HEK293 (cell line): ENCODE results near the gene ODAPH.
"Not testable (repeated sequence)": the region's sequence is repeated elsewhere in the genome, so short reads cannot be mapped to it uniquely, and the experiment has no call there.

Source experiments
- CTCF ChIA-PET: fragments of 350-600 bp; formaldehyde crosslinking; extraction: SDS; loops from one replicate; lab custom pipeline; 2021; ENCODE audit warnings: antibody characterized with exemption; lab: Yijun Ruan, JAX
- POLR2A ChIA-PET: fragments of 300-600 bp; formaldehyde crosslinking; extraction: SDS; loops from one replicate; lab custom pipeline; 2020; ENCODE audit warnings: antibody characterized with exemption, inconsistent platforms; lab: Yijun Ruan, JAX
- H3K27ac ChIP-seq: fragments of 200-500 bp; sonication (Bioruptor generic); 2 replicates; pipeline ENCODE4 v1.5.1; 2014; ENCODE audit warnings: low read depth, low read length, control low read depth, inconsistent platforms; ENCODE audit errors: extremely low read depth
- H3K36me3 ChIP-seq, 2 experiments: fragments of 200-500 bp in 1 of 2; sonication (Bioruptor generic) in 1 of 2; 1 replicate in 1 of 2; 2 replicates in 1 of 2; pipeline ENCODE4 v1.5.1; 2014 to 2017; ENCODE audit warnings: inconsistent platforms in 2 of 2, low read length in 2 of 2; ENCODE audit not compliant: control insufficient read depth in 2 of 2, insufficient read depth in 1 of 2
- H3K4me1 ChIP-seq: fragments of 200-500 bp; sonication (Bioruptor generic); 2 replicates; pipeline ENCODE4 v1.5.1; 2014; ENCODE audit warnings: mild to moderate bottlenecking, low read length, inconsistent platforms; ENCODE audit not compliant: control insufficient read depth, insufficient read depth
- H3K4me3 ChIP-seq: 2 replicates; pipeline ENCODE4 v1.5.1; 2011; ENCODE audit warnings: low read depth, mild to moderate bottlenecking, control low read depth, low read length, moderate library complexity
- H3K9me3 ChIP-seq: fragments of 200-500 bp; sonication (Bioruptor generic); 2 replicates; pipeline ENCODE4 v1.5.1; 2014; ENCODE audit warnings: low read depth, low read length, inconsistent platforms; ENCODE audit not compliant: control insufficient read depth, insufficient read depth
- FEZF1 ChIP-seq: fragments of 450-650 bp; formaldehyde crosslinking; IDR thresholded peaks from 2 replicates; pipeline ENCODE4 v1.5.1; 2016; ENCODE audit warnings: missing biosample characterization, missing genetic modification characterization
- ZFHX2 ChIP-seq: fragments of 450-650 bp; formaldehyde crosslinking; conservative IDR thresholded peaks from 2 replicates; pipeline ENCODE4 v1.5.1; 2016; ENCODE audit warnings: missing biosample characterization, missing genetic modification characterization
- ZFP3 ChIP-seq: fragments of 450-650 bp; formaldehyde crosslinking; IDR thresholded peaks from 2 replicates; pipeline ENCODE4 v1.5.1; 2016; ENCODE audit warnings: low read depth, missing biosample characterization, missing genetic modification characterization
- ZNF37A ChIP-seq: fragments of 450-650 bp; IDR thresholded peaks from 2 replicates; pipeline ENCODE4 v1.5.1; 2018; ENCODE audit warnings: missing biosample characterization, missing genetic modification characterization
- ZNF843 ChIP-seq: fragments of 450-650 bp; formaldehyde crosslinking; IDR thresholded peaks from 2 replicates; pipeline ENCODE4 v1.5.1; 2016; ENCODE audit warnings: missing biosample characterization, missing genetic modification characterization
- ZSCAN16 ChIP-seq: fragments of 450-650 bp; formaldehyde crosslinking; IDR thresholded peaks from 2 replicates; pipeline ENCODE4 v1.5.1; 2016; ENCODE audit warnings: missing biosample characterization, missing genetic modification characterization
- TF ChIP-seq, protein P1 (sequence below): fragments of 450-650 bp; formaldehyde crosslinking; IDR thresholded peaks from 2 replicates; pipeline ENCODE4 v1.5.1; 2016; ENCODE audit warnings: missing biosample characterization, missing genetic modification characterization
- TF ChIP-seq, protein P2 (sequence below): fragments of 450-650 bp; formaldehyde crosslinking; IDR thresholded peaks from 2 replicates; pipeline ENCODE4 v1.5.1; 2016; ENCODE audit warnings: missing biosample characterization, missing genetic modification characterization
- TF ChIP-seq, protein P3 (sequence below): fragments of 450-650 bp; formaldehyde crosslinking; IDR thresholded peaks from 2 replicates; pipeline ENCODE4 v1.5.1; 2016; ENCODE audit warnings: missing biosample characterization, missing genetic modification characterization, borderline replicate concordance

The ODAPH gene, protein sequence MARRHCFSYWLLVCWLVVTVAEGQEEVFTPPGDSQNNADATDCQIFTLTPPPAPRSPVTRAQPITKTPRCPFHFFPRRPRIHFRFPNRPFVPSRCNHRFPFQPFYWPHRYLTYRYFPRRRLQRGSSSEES

DNA sequence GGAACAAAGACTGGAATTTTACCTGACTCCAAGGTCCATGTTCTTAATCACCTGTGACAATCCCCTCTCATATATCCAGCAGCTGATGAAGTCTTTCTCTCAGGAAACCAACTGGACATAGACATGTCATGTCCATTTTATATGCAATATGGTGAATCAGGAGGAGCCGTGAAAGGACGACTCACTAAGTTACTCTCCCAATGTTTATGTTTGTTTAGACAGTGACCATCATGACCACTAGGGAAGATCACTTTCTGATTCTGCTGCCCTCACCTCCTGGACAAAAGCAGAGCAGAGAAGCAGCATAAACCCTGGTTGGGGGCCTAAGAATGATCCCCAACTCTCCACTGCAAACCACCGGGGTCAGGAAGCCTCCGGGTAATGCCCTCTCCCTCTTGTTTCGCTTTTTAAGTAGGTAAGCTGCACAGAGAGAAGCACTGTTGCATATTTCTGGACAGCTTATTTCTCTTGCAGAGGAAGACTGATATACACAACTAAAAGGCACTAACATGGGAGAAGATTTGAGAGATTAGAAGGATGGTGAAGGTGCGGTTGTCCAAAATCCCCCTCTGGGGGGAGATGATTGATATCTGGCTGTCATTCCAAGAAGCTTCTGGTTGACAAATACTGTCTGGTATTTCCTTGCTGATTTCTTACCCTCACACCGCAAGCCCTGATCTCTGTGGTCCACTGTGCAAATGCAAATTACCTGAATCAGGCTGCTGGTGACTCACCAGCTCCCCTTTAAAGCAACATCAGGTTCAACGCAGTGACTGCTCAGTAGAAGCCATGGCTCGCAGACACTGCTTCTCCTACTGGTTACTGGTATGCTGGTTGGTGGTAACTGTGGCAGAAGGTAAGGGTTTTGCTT, at the start of gene ODAPH:
TSS of gene ODAPH (plus strand) at position 773 of the 871 bp plus-strand sequence. CDS start at position 790, 17 bp downstream.
- Histone ChIP-seq H3K36me3 (no peaks in the 10 kb centered on the region), H3K4me1 (no peaks in the 10 kb centered on the region), H3K9me3 (no peaks in the 10 kb centered on the region), H3K4me3 (peak within 1 kb of the TSS; percentile 12), H3K27ac (no peak within 1 kb of the TSS)
- ChIA-PET CTCF (interaction anchor here (1.1 to 1.4 kb wide), 2 partner anchors 15 to 293 kb away, joined by 3 to 4 read pairs; no protein-coding TSS in a partner anchor), POLR2A (no interaction called here)
- TF ChIP-seq, protein P1, sequence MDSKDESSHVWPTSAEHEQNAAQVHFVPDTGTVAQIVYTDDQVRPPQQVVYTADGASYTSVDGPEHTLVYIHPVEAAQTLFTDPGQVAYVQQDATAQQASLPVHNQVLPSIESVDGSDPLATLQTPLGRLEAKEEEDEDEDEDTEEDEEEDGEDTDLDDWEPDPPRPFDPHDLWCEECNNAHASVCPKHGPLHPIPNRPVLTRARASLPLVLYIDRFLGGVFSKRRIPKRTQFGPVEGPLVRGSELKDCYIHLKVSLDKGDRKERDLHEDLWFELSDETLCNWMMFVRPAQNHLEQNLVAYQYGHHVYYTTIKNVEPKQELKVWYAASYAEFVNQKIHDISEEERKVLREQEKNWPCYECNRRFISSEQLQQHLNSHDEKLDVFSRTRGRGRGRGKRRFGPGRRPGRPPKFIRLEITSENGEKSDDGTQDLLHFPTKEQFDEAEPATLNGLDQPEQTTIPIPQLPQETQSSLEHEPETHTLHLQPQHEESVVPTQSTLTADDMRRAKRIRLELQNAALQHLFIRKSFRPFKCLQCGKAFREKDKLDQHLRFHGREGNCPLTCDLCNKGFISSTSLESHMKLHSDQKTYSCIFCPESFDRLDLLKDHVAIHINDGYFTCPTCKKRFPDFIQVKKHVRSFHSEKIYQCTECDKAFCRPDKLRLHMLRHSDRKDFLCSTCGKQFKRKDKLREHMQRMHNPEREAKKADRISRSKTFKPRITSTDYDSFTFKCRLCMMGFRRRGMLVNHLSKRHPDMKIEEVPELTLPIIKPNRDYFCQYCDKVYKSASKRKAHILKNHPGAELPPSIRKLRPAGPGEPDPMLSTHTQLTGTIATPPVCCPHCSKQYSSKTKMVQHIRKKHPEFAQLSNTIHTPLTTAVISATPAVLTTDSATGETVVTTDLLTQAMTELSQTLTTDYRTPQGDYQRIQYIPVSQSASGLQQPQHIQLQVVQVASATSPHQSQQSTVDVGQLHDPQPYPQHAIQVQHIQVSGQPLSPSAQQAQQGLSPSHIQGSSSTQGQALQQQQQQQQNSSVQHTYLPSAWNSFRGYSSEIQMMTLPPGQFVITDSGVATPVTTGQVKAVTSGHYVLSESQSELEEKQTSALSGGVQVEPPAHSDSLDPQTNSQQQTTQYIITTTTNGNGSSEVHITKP (tag by site-specific recombination): peak; percentile 65
- TF ChIP-seq, protein P2, sequence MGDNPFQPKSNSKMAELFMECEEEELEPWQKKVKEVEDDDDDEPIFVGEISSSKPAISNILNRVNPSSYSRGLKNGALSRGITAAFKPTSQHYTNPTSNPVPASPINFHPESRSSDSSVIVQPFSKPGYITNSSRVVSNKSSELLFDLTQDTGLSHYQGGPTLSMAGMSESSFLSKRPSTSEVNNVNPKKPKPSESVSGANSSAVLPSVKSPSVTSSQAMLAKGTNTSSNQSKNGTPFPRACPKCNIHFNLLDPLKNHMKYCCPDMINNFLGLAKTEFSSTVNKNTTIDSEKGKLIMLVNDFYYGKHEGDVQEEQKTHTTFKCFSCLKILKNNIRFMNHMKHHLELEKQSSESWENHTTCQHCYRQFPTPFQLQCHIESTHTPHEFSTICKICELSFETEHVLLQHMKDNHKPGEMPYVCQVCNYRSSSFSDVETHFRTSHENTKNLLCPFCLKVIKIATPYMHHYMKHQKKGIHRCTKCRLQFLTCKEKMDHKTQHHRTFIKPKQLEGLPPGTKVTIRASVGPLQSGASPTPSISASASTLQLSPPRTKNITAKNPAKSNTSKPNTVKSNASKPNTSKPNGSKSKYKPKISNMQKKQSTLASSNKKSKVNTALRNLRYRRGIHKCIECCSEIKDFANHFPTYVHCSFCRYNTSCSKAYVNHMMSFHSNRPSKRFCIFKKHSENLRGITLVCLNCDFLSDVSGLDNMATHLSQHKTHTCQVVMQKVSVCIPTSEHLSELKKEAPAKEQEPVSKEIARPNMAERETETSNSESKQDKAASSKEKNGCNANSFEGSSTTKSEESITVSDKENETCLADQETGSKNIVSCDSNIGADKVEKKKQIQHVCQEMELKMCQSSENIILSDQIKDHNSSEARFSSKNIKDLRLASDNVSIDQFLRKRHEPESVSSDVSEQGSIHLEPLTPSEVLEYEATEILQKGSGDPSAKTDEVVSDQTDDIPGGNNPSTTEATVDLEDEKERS (tag by site-specific recombination): no peak
- TF ChIP-seq ZSCAN16 (no peak), ZFHX2 (no peak), ZNF843 (tag by site-specific recombination) (no peak), ZFP3 (tag by site-specific recombination) (no peak), FEZF1 (tag by site-specific recombination) (peak; percentile 46; the same call in 1 of the 2 replicates), ZNF37A (tag by site-specific recombination) (no peak)
- TF ChIP-seq, protein P3, sequence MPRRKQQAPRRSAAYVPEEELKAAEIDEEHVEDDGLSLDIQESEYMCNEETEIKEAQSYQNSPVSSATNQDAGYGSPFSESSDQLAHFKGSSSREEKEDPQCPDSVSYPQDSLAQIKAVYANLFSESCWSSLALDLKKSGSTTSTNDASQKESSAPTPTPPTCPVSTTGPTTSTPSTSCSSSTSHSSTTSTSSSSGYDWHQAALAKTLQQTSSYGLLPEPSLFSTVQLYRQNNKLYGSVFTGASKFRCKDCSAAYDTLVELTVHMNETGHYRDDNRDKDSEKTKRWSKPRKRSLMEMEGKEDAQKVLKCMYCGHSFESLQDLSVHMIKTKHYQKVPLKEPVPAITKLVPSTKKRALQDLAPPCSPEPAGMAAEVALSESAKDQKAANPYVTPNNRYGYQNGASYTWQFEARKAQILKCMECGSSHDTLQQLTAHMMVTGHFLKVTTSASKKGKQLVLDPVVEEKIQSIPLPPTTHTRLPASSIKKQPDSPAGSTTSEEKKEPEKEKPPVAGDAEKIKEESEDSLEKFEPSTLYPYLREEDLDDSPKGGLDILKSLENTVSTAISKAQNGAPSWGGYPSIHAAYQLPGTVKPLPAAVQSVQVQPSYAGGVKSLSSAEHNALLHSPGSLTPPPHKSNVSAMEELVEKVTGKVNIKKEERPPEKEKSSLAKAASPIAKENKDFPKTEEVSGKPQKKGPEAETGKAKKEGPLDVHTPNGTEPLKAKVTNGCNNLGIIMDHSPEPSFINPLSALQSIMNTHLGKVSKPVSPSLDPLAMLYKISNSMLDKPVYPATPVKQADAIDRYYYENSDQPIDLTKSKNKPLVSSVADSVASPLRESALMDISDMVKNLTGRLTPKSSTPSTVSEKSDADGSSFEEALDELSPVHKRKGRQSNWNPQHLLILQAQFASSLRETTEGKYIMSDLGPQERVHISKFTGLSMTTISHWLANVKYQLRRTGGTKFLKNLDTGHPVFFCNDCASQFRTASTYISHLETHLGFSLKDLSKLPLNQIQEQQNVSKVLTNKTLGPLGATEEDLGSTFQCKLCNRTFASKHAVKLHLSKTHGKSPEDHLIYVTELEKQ (tag by site-specific recombination): no peak

DNA sequence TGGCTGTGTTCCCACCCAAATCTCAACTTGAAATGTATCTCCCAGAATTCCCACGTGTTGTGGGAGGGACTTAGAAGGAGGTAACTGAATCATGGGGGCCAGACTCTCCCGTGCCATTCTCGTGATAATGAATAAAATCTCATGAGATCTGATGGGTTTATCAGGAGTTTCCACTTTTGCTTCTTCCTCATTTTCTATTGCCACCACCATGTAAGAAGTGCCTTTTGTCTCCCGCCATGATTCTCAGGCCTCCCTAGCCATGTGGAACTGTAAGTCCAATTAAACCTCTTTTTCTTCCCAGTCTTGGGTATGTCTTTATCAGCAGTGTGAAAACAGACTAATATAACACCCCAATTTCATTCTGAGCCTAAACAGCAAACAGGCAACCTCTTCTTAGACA, 46.3 kb upstream of the ODAPH start:
- CTCF ChIA-PET, H3K27ac ChIP-seq, H3K4me3 ChIP-seq, H3K4me1 ChIP-seq, H3K9me3 ChIP-seq: not testable (repeated sequence)
- POLR2A ChIA-PET: interaction anchor here (0.6 kb wide), 1 partner anchor 214 kb away, joined by 3 read pairs; the partner anchor contains the start of gene USO1
- peaks cover 5 to 34% of the 10 kb centered on the region in 2 experiments; a peak in 2 of 3 replicates for H3K36me3 ChIP-seq
